ENCODE measurements around the gene INPPL1.

- TF ChIP-seq POLR2AphosphoS5 (IDR thresholded peaks at IDR 0.05; ENCODE audit: low read depth, low read length) (no peak), REST (IDR thresholded peaks at IDR 0.05; ENCODE audit: insufficient read depth in 1 of 2, low read depth in 2 of 2, low read length in 2 of 2) (no peak)
Observed at GRCh38 chr11:72249961-72250360, 25.4 kb downstream of the INPPL1 start.
